GM21381 (cell line): ENCODE results near the gene LDB2.

ENCODE experiments used
- ATAC-seq: cut with Tn5 transposase; IDR thresholded peaks from one replicate; pipeline ENCODE4 v1.9.1; 2021; ENCODE audit warnings: mild to moderate bottlenecking, moderate library complexity; ENCODE audit not compliant: unreplicated experiment

The LDB2 gene

DNA sequence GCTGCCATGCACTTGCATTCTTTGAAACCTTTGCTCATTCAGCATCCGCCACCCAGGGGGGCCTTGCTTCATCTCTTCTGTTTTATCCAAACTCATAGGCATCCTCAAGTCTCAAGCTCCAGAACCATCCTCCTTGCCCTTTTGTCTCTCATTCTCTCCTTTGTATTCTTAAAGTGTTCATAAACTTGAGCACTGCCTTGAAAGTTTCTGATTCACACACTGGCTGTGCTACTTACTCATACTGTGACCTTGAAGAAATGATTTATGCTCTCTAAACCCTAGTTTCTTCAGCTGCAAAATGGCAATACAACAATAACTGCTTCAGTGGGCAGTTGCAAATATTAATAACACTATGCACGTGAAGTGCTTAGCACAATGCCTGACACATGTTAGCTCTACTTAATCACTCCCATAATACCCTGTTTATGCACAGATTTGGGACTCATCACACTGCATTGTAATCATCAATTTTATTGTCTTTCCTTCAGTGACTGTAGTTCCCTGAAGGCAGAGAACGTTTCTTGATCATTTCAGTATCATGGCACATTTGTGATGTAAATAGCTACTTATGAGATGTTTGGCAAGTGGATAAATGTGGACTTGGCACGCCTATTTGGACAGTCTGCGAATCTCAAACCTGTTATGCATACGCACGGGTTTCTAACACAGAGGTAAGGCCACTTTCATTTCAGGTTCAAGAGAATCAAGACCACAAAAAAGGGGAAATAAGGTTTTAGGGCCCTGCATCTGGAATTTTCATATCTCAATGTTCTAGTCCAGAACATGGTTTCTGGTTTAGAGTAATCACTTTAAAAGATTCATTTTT is 291.0 kb downstream of the LDB2 start:
- ATAC-seq: no peak

DNA sequence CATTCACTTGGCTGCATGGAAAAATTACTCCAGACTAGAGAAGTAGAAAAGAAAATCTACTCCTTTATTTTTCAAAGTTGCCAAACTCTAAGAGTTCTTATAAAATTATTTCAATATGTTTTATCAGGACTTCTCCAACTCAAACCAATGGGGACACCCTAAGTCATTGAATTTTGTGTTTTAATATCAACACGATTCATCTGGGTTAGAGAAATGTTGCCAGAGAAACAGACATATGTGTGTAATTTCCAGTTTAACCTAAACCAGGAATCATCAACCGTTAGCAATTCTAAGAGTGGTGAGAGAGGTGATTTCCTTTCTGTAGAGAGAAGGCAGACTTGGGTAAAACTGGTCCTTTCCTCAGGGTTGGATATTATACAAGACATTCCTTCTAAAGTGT is 291.8 kb downstream of the LDB2 start:
- ATAC-seq: no peak

DNA sequence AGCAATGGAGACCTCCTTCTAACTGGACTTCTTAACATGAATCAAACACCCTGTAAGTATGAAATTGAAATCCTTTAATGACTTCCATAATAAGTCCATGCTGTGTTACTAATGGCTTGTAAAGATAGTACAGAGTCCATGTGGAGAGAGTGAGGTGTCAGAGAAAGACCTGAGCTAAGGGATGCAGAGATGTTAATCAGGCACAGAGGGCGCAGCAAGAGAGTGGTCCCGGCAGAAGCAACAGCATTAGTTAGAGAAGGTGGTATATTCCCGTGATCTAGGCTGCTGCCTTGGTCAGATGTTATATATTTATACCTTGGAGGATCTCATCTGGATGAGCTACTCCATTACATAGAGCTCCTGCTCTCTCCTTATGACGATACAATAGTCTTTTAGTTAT is 295.3 kb downstream of the LDB2 start:
- ATAC-seq: no peak

DNA sequence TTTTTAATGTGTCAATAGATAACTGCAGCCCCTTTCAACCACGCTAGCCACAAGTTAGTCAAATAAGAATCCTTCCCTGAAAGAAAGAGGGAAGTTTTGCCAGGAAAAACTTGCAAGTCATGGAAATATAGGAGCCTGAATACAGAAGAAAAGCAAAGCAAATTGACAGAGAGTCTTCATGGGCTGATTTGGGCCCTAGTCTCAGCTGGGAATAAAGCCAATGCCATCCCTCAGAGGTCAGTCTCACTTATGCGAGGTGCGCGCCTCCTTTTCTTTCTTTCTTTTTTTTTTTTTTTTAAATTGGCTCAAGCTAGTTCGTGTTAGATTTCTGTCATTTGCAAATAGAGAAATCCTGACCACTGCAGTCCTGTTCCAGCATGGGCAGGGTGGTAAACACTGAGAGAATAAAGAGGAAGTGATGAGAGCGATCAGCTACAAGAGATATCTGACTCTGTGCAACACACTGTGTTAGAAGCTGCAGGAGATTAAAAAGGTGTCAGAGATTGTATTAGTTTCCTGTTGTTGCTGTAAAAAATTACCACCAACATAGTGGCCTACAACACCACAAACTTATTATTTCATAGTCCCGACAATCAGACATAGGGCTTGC is 299.7 kb downstream of the LDB2 start:
- no peak for ATAC-seq

DNA sequence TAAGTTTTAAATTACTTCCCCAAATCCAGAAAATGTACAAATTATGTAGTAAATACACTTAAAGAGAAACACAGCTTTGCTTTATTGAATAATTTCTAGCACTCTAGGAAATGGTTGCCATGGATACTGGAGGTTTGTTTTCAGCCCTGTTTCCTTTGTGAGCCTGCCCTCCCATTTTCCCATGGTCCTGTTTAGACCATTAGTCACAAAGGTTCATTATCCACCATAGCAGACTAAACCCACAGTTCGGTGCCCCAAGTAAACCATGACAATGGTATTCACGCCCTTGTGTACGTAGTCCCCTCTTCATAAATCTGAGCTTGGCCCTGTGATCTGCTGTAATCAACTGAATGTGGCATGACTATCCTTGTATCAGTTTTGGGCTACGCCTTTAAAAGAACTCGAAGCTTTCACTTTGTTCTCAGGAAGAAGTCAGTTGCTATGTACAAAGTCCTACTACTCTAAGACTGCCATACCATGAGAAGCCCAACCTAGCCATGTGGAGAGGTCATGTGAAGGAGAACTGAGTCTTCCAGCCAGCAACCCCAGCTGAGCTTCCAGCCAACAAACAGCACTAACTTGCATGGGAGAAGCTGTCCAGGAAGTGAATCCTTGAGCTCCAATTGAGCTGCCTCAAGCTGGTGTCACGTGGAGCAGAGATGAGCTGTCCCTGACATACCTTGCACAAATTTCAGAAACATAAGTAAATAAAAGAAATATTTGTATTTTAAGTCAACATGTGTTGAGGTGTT is 300.4 kb downstream of the LDB2 start:
- no peak for ATAC-seq

DNA sequence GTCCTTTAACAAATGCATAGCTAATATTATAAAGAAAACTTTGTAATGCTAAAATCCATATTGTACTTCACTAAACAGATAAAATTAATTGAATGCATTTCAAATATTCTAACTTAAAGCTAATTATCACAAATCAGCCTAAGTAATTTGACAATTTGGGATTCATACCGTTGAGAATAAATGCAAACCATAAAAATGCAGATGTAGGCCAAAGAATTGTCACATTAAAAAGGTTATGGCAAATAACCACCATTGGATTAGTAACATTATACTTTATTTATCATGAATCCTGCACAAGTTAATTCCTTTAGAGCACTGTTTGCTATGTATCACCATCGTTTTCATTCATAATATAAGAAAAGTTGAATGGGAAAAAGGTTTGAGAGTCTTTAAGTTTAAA is 301.0 kb downstream of the LDB2 start:
- ATAC-seq: no peak

DNA sequence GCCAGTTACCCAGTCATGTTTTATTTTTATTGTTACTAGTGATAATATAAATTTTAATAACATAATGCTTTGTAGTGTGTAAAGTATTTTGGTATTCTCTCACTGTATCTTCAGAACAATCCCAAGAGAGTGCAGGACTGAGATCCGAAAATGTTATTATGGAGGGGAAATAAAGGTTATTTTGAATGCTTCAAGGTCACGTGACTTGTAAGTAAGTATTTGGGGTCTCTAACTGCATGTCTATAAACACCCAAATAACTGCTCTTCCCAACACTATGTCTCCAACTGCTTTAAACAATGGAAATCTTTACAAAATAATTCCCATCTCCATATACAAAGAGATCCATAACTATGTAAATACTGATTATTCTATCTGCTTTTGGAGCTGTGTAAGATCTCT is 302.2 kb downstream of the LDB2 start:
- ATAC-seq: no peak

DNA sequence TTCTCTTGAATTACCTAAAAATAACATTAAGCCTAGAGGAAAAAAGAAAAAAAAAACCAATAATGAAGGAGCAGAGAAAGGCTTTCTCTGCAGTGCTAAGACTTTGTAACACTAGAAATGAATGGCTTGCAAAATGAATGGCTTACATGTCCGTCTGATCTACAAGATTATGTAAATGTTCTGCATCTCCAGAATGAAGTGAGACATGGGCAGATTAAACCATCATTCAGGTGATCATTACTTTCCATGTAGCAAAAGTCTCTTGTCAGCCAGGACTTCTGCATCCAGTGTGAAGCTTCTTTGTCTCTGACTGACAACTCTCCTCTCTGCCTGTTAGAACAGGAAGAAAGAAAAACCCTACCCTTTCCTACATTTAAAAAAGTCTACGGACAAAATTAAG is 304.3 kb downstream of the LDB2 start:
- no peak for ATAC-seq

DNA sequence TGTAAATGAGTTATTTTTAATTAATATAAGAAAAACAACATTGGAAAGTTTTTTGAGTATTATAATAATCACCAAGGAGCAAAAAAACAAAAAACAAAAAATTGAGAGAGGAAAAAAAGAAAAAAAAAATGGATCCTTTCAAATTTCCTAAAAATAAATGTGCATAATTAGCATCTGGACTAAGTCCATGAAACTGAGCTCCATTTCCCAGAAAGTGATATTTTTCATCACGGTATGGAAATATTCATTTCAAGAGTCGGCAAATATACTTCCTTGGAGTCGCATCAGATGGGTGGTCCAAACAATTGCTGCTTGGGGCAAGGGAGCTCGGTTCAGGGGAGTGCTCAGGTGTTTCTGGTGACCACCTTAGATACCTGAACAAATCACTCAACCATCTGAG is 305.1 kb downstream of the LDB2 start:
- ATAC-seq: no peak

DNA sequence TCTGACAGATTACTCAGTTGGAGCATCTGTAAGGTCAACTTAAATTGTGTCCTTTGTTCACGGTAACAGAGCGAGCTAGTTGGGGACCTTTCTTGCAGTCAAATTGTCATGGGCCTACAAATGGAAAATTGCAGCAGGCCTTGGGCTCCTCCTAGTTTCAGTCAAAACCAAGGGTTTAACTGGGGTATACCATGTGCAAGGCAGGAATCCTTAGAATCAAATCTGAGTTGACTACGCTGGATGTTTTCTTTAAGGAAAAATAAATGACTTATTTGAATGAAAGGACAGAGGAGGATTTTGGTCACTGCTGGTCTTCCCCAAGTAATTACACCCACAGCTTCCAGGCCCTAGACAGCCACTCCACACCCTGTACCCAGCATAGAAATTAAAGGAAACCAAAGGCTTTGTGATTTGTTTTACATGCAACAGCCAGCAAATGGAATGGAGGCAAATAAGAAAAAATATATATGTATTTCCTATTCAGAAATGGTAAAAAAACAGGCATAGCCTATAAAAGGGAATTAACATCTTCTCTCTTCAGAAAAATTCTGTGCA is 307.1 kb downstream of the LDB2 start:
- ATAC-seq: no peak

DNA sequence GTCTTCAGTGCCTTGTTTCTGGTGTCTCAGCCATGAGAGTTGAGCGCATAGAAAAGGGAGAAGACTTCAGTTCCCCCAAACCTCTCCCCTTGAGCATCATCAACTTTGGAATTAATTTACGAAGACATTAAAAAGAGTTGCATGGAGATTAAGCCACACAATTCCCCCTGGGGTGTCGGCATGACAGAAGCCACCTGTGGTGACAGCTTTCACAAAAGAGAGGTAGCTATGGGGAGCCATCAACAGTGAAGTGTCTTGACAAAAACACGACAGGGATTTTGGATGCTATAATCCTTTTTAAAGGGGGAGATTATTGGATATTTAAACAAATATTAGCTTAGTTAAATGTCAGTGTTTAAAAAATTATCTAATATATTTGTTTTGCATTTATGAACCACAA is 307.6 kb downstream of the LDB2 start:
- ATAC-seq: no peak

DNA sequence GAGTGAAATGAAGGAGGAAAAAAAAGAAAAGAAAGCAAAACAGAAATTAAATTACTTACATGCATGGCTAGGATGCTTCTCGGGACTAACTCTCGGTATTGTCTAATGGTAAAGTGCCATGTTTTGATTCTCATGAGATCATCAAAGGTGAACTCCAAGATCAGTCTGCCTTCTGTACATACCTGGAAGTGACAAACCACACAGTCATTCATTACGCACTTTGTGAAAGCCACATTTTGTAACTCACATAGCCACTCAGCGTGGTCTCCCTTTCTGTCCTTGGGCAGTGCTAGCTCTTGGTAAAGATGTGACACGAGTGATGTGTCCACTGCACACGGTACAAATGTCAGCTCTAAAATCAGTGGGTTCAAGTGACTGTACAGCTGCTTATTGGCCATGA is 309.8 kb downstream of the LDB2 start:
- no peak for ATAC-seq

DNA sequence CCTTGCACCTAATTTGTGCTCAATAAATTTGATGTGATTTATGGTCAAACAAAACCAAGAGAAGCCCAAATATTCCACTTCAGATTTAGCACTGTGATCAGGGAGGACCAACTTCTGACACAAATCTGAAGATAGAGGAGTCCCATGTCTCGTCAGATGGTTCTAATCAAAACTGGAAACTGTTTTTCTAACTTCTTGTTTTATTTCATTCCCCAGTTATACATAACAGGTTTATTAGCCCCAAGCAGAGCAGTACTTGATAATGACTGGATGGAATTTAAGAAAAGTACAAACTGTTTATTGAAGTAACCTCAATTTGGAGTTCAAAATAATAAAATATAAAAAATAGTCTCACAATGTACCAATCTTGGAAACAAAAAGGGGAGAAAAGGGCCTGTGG is 310.3 kb downstream of the LDB2 start:
- no peak for ATAC-seq

DNA sequence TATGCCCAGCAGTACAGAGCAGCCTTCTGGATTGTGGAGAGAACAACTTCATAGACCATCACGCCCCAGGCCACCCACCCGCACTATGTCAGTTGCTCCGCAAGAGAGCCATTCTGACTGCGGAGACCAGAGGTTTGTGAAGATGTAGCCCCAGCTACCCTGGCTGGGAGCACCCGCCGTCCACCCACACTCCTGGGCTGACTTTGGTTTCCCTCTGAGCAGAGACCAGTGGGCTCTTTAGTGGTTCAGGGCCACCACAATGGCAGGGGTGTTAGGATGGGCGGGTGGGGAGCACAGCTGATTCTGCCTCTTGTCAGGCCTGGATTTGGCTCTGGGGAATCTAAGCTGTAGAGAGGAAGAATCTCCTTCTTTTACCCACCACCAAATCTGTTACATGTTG is 313.4 kb downstream of the LDB2 start:
- ATAC-seq: no peak

DNA sequence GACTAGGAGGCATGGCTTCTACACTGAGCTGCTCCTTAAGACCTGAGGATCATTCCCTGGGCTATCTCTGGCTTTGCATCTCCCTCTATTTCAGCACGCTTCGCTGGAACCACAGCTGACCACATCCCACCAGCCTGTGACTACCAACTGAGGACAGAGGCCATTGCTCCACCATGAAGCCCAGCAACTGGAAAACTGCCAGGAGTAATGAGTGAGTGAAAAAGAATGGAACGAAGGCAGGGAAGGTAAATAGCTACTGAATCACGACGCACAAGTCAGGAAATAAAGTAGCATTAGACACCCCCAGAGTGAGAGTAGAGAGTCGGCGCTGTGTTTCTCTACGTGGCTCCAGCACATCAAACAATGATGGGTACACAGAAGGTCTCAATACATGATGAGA is 314.7 kb downstream of the LDB2 start:
- no peak for ATAC-seq

DNA sequence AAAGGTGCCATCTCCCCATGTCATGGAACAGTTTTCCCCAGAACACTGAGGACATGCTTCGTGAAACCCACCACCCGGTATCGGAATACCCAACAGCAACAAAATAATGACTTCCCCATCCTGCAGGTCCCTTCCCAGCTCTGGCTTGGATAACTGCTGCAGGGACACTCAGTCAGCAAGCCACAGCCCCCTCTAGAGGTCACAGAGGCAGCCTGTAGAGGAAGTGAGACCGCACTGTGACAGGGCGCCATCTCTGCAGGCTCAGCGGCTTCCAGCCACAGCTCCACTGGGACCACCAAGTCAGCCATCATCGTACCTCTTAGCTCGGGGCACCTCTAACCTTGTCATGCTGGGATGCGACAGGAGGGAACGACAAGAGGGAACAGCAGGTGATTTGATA is 315.9 kb downstream of the LDB2 start:
- no peak for ATAC-seq

DNA sequence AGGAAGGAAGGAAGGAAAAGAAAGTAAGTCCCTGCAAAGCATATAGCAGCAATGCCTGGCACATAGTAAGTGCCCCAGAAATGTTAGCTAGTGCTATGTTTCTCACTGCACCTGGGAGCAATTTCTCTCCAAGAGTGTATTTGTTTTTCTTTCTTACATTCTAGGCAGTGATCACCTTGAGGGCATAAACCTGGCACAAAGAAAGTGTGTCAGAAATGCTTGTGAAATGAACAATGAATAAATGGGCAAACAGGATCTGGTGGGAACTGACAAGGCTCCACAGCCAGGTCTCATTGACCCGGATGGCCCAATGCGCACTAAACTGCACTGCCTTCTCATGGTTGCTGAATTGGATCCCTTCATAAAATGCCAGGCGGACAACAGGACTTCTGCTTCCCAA is 316.4 kb downstream of the LDB2 start:
- ATAC-seq: no peak

DNA sequence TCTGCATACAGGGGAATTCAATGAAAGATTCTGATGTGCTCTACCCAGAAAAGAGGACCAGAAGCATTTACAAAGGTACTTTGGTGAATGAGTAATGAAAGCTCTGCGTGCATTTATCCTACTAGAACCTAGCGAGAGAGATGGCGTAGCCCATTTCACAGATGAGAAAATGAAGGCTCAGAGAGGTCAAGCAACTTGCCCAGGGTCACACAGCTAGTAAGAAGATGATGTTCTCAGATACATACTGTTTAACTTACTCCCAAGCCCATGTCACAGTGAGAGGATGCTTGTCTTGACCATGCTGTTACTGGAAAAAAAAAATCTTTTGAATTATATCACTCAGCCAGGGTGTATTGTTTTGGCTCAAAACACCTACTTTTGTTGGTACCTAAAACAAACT is 317.3 kb downstream of the LDB2 start:
- no peak for ATAC-seq

DNA sequence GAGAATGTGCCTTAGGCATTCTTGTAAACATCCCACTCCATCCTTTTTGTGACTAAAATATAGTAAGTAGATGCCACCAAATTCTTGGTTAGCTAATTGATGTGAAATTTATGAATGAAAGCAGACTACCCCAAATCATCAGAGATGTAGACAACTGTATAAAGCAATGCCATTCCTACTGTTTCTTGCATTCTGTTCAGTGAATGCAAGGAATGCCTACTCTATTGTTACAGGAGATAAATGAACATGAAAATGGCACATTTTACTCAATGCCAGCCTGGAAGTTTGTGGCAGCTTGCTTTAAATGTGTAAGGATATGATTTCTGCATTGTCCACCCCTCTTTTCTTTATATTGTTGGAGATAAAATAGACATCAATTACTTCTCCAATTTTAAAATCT is 317.9 kb downstream of the LDB2 start:
- no peak for ATAC-seq

DNA sequence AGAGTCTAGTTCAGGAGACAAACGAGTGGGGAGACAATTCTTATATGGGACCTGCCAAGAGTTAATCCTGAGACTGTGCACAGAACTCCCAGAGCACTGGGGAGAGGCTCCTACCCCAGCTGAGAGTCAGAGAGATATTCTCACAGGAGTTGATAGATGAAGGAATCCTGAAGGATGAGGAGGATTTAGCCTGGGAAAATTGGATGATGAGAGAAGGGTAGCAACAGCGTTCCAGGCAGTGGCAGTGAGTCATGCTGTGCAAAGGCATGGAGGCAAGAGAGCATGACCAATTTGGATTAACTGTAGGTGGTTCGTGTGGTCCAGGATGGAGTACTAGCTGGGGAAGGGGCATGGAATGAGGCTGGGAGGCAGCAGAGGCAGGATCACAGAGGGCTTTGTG is 318.6 kb downstream of the LDB2 start:
- no peak for ATAC-seq

DNA sequence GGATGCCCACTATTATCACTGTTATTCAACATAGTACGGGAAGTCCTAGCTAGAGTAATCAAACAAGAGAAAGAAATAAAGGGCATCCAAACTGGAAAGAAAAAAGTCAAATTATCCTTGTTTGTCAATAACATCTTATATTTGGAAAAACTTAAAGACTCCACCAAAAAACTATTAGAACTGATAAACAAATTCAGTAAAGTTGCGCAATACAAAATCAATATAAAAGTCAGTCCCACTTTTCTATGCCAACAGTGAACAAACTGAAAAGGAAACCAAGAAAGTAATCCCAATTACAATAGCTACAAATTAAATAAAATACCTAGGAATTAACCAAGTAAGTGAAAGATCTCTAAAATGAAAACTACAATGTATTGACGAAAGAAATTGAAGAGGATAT is 321.3 kb downstream of the LDB2 start:
- ATAC-seq: no peak

DNA sequence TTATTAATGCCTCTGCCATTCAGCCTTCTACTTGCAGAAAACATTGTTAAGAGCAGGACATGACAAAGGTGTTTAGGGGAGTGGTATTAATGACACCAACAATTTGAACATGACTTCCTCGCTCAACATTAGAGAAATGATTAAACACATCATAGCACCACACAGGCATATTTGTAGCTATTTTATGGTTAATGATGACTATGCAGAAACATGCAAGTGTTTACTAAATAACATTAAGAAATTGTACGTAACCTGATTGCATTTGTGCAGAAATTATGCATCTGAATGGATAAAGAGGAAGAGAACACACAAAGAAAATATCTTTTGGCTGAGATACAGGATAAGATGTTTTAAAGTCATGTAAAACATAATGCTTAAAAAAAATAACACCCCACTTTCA is 323.5 kb downstream of the LDB2 start:
- ATAC-seq: no peak
